Keratinocyte (primary cell): ENCODE measurements around the gene PLK4. TPM values are rescaled to one million over a fixed set of nuclear protein-coding genes. Genes with fewer than 3 reads are reported as not detected.

Source experiments
- DNase-seq: peaks from one replicate; pipeline ENCODE4 v3.0.0-alpha.2; 2011; ENCODE audit warnings: low read depth, missing footprints, low spot score
- FAIRE-seq: peaks from 2 replicates; lab custom pipeline; 2011; peaks lifted over from hg19 to GRCh38; lab: Jason Lieb, UNC
- H2AFZ ChIP-seq: 2 replicates; pipeline ENCODE4 v1.6.0; 2012; ENCODE audit warnings: low read length, control low read depth, inconsistent platforms; ENCODE audit not compliant: control insufficient read depth
- H3K27ac ChIP-seq: 2 replicates; pipeline ENCODE4 v1.5.1; 2011; ENCODE audit warnings: low read length; ENCODE audit not compliant: control insufficient read depth, insufficient read depth
- H3K27me3 ChIP-seq: 3 replicates; pipeline ENCODE4 v1.6.0; 2011; ENCODE audit warnings: low read length; ENCODE audit not compliant: control insufficient read depth, insufficient read depth; ENCODE audit errors: extremely low read depth
- H3K36me3 ChIP-seq, 2 experiments: 2 replicates in 1 of 2; 3 replicates in 1 of 2; pipeline ENCODE4 v1.5.1; 2011; ENCODE audit warnings: low read length in 2 of 2, mild to moderate bottlenecking in 1 of 2; ENCODE audit not compliant: control insufficient read depth in 2 of 2, insufficient read depth in 2 of 2; ENCODE audit errors: extremely low read depth in 1 of 2
- H3K4me1 ChIP-seq: 3 replicates; pipeline ENCODE4 v1.5.1; 2011; ENCODE audit warnings: low read length; ENCODE audit not compliant: control insufficient read depth, insufficient read depth; ENCODE audit errors: extremely low read depth
- H3K4me2 ChIP-seq: 3 replicates; pipeline ENCODE4 v1.6.0; 2011; ENCODE audit warnings: low read depth, low read length; ENCODE audit not compliant: control insufficient read depth, insufficient read depth; ENCODE audit errors: extremely low read depth
- H3K4me3 ChIP-seq, 3 experiments: fragments of 200-600 bp in 1 of 3; sonication (generic) in 1 of 3; 2 replicates in 2 of 3; 3 replicates in 1 of 3; pipeline ENCODE4 v1.5.1; 2011 to 2016; ENCODE audit warnings: low read length in 3 of 3, mild to moderate bottlenecking in 3 of 3, control low read depth in 2 of 3, inconsistent platforms in 1 of 3, low read depth in 1 of 3, mixed read lengths in 1 of 3, mixed run types in 1 of 3, moderate library complexity in 1 of 3; ENCODE audit not compliant: control insufficient read depth in 2 of 3, insufficient read depth in 2 of 3; ENCODE audit errors: extremely low read depth in 1 of 3
- H3K79me2 ChIP-seq: 2 replicates; pipeline ENCODE4 v1.6.0; 2012; ENCODE audit warnings: low read length; ENCODE audit not compliant: control insufficient read depth, insufficient read depth
- H3K9ac ChIP-seq: 3 replicates; pipeline ENCODE4 v1.6.0; 2011; ENCODE audit warnings: low read length; ENCODE audit not compliant: control insufficient read depth, insufficient read depth; ENCODE audit errors: extremely low read depth
- H3K9me1 ChIP-seq: 3 replicates; pipeline ENCODE4 v1.6.0; 2011; ENCODE audit warnings: low read length; ENCODE audit not compliant: control insufficient read depth, insufficient read depth; ENCODE audit errors: extremely low read depth
- H3K9me3 ChIP-seq: 2 replicates; pipeline ENCODE4 v1.5.1; 2012; ENCODE audit warnings: low read depth, low read length; ENCODE audit not compliant: control insufficient read depth
- H4K20me1 ChIP-seq: 3 replicates; pipeline ENCODE4 v1.6.0; 2011; ENCODE audit warnings: low read length; ENCODE audit not compliant: control insufficient read depth, insufficient read depth; ENCODE audit errors: extremely low read depth
- CTCF ChIP-seq, 3 experiments: IDR thresholded peaks in 1 of 3; conservative IDR thresholded peaks in 1 of 3; optimal IDR thresholded peaks in 1 of 3; 2 replicates in 2 of 3; 3 replicates in 1 of 3; pipeline versions ENCODE3 to v1.5.1; 2011; ENCODE audit warnings: low read length in 3 of 3, mild to moderate bottlenecking in 3 of 3, moderate library complexity in 2 of 3, control low read depth in 1 of 3, inconsistent platforms in 1 of 3; ENCODE audit not compliant: insufficient read depth in 2 of 3; ENCODE audit errors: extremely low read depth in 1 of 3
- EZH2 ChIP-seq: IDR thresholded peaks from one replicate; pipeline ENCODE4 v1.6.1; 2012; ENCODE audit warnings: inconsistent platforms, mild to moderate bottlenecking, low read length, moderate library complexity
- dilution Hi-C: fragments of 300-500 bp; cut with MboI; formaldehyde crosslinking; loops from one replicate; pipeline ENCODE4 v1.7.0; 2020; ENCODE audit warnings: low sequenced_read_pairs; ENCODE audit not compliant: extremely low pct_ligation_motif_present
- polyA plus RNA-seq, 5 experiments: library from polyadenylated mRNA; depleted of rRNA in 3 of 5; stranded (reverse) in 3 of 5; stranded (forward) in 1 of 5; unstranded in 1 of 5; fragments of >200 nt; gene quantifications; 1 replicate in 1 of 5; 2 replicates in 3 of 5; 3 replicates in 1 of 5; pipeline versions ENCODE4 v1.2.1 to v1.2.3, GENCODE V29; 2011 to 2012; ENCODE audit warnings: missing spikeins in 2 of 5, low read depth in 1 of 5, low replicate concordance in 1 of 5

PLK4 gene
- polyA plus RNA-seq, 1 donor (not counting 4 experiments of a cell fraction or from before 2014, with no cell fraction given) = 21.4 TPM

- DNase-seq = no peak
- H3K9me3 ChIP-seq = peaks cover 2% of the 10 kb centered on the region
- no peaks in the 10 kb centered on the region for H3K27me3 ChIP-seq
- no peaks in the 10 kb centered on the region for H3K9me1 ChIP-seq
- no peaks in the 10 kb centered on the region for H3K36me3 ChIP-seq
- H2AFZ ChIP-seq = no peak overlapping the region
- no peak for TF ChIP-seq CTCF (optimal IDR thresholded peaks at IDR 0.05 in 1 of 3, IDR thresholded peaks at IDR 0.05 in 1 of 3, conservative IDR thresholded peaks at IDR 0.05 in 1 of 3; ENCODE audit: extremely low read depth in 1 of 3, insufficient read depth in 2 of 3, low read length in 3 of 3)
- no peak for TF ChIP-seq EZH2
- peak overlapping the region; percentile 66 for H3K4me2 ChIP-seq
- no peak for FAIRE-seq
- peaks cover 29% of the 10 kb centered on the region for H3K4me1 ChIP-seq
- H3K4me3 ChIP-seq = no peak overlapping the region
- H3K27ac ChIP-seq = peak overlapping the region; percentile 77
- peak overlapping the region; percentile 48 for H3K9ac ChIP-seq
- dilution Hi-C loops = no loop called here
- H3K79me2 ChIP-seq = no peaks in the 10 kb centered on the region
- no peaks in the 10 kb centered on the region for H4K20me1 ChIP-seq
Observed at GRCh38 chr4:127856196-127856812, 24.4 kb upstream of the PLK4 start.

- dilution Hi-C loops = no loop called here
- Histone ChIP-seq H3K79me2 (no peaks in the 10 kb centered on the region), H3K36me3 (no peaks in the 10 kb centered on the region), H3K9me3 (peaks cover 2% of the 10 kb centered on the region), H4K20me1 (no peaks in the 10 kb centered on the region), H3K27me3 (no peaks in the 10 kb centered on the region), H3K27ac (peak overlapping the region; percentile 77), H3K4me3 (peak overlapping the region in 2 of 3 experiments; percentile 18 to 41), H3K4me2 (peak overlapping the region; percentile 66), H3K9me1 (no peaks in the 10 kb centered on the region), H3K9ac (peak overlapping the region; percentile 58), H2AFZ (peak overlapping the region; percentile 14), H3K4me1 (peaks cover 29% of the 10 kb centered on the region)
- no peak for TF ChIP-seq EZH2
- TF ChIP-seq CTCF (optimal IDR thresholded peaks at IDR 0.05 in 1 of 3, IDR thresholded peaks at IDR 0.05 in 1 of 3, conservative IDR thresholded peaks at IDR 0.05 in 1 of 3; ENCODE audit: extremely low read depth in 1 of 3, insufficient read depth in 2 of 3, low read length in 3 of 3) = no peak
- peak; percentile 97 for FAIRE-seq
- peak; percentile 94 for DNase-seq
Observed at GRCh38 chr4:127856813-127857447, 23.8 kb upstream of the PLK4 start.
